Activated CD4-positive, alpha-beta memory T cell treated with anti-CD3 and anti-CD28 coated beads, Interleukin-2, amount 10 ng/mL, durations not matched to agents 7 days and 5 days (primary cell): ENCODE results near the gene NAT9. TPM values are rescaled to one million over a fixed set of nuclear protein-coding genes. Genes with fewer than 3 reads are reported as not detected.

Experiments
- CTCF ChIA-PET: fragments of 350-600 bp; sonication (Branson Sonifier 250); formaldehyde crosslinking; loops from one replicate; lab custom pipeline; 2021; ENCODE audit warnings: antibody characterized with exemption, inconsistent platforms; lab: Charles Lee
- POLR2A ChIA-PET: fragments of 350-600 bp; sonication (Branson Sonifier 250); formaldehyde crosslinking; loops from one replicate; lab custom pipeline; 2021; ENCODE audit warnings: antibody characterized with exemption; lab: Charles Lee
- DNase-seq: peaks from one replicate; pipeline ENCODE4 v3.0.0-alpha.2; 2020
- H3K27ac Mint-ChIP-seq: one replicate; pipeline ENCODE4 v1.8.0; 2021; ENCODE audit warnings: mild to moderate bottlenecking, mixed read lengths
- H3K27me3 Mint-ChIP-seq: one replicate; pipeline ENCODE4 v1.8.0; 2021; ENCODE audit warnings: mixed read lengths
- H3K36me3 Mint-ChIP-seq: one replicate; pipeline ENCODE4 v1.8.0; 2021; ENCODE audit warnings: low read depth, mixed read lengths
- H3K4me1 Mint-ChIP-seq: one replicate; pipeline ENCODE4 v1.8.0; 2021; ENCODE audit warnings: mixed read lengths
- H3K4me3 Mint-ChIP-seq: one replicate; pipeline ENCODE4 v1.8.0; 2021; ENCODE audit warnings: mild to moderate bottlenecking, mixed read lengths
- H3K9me3 Mint-ChIP-seq: one replicate; pipeline ENCODE4 v1.8.0; 2021; ENCODE audit warnings: mixed read lengths
- total RNA-seq, 2 experiments: library from RNA; stranded (reverse); gene quantifications; one replicate each; pipeline ENCODE4 v1.2.3, GENCODE V29; 2021

NAT9 gene
- total RNA-seq, 2 experiments from 2014 or later, result 32.1 to 32.3 TPM

GRCh38 chr17:74728033-74728701 lies 48.0 kb downstream of the NAT9 start:
- no peaks in the 10 kb centered on the region for H3K36me3 Mint-ChIP-seq
- no peak overlapping the region for H3K4me3 Mint-ChIP-seq
- H3K27ac Mint-ChIP-seq, result no peak overlapping the region
- H3K9me3 Mint-ChIP-seq, result no peaks in the 10 kb centered on the region
- H3K4me1 Mint-ChIP-seq, result peaks cover 4% of the 10 kb centered on the region
- peaks cover 9% of the 10 kb centered on the region for H3K27me3 Mint-ChIP-seq
- ChIA-PET CTCF (no interaction called here), POLR2A (no interaction called here)
- DNase-seq, result no peak

DNA sequence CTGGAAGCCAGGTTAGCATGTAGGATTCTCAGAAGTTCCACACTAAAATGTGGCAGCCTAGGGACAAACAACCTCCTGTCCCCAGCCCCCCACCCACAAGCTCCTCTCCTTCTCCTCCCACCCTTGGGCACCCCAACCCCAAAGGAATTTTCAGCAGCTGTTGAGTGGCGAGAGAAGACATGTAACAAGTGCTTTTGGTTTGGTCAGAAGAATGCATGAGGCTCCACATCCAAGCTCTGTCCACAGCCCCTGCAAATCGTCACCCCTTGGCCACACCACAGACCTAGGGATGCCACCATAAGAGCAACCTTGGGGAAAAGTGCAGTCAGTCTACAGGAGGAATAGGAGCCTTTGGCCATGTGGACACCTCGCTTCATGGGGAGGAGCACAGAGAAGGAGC lies 51.0 kb downstream of the NAT9 start:
- no peak overlapping the region for H3K27ac Mint-ChIP-seq
- CTCF ChIA-PET, result interaction anchor here (1.1 to 2.7 kb wide), 2 partner anchors 12 to 67 kb away, joined by 3 to 12 read pairs; partner anchors contain the start of gene RAB37
- no peaks in the 10 kb centered on the region for H3K9me3 Mint-ChIP-seq
- POLR2A ChIA-PET, result interaction anchor here (1.3 kb wide), 1 partner anchor 13 kb away, joined by 3 read pairs; no protein-coding TSS in a partner anchor
- peaks cover 28% of the 10 kb centered on the region for H3K27me3 Mint-ChIP-seq
- no peak overlapping the region for H3K4me3 Mint-ChIP-seq
- no peak for DNase-seq
- H3K36me3 Mint-ChIP-seq, result no peaks in the 10 kb centered on the region
- peaks cover 4% of the 10 kb centered on the region for H3K4me1 Mint-ChIP-seq

DNA sequence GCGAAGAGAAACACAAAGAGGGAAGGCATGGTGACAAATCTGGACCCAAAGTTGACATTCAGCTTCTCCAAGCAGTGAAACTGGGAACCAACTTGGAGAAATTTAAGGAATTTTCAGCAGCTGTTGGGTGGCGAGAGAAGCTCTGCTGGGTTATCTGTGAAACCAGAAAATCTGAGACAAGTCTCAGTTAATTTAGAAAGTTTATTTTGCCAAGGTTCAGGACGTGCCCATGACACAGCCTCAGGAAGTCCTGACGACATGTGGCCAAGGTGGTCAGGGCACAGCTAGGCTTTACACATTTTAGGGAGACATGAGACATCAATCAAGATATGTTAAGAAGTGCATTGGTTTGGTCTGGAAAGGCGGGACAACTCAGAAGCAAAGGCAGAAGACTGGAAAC lies 52.3 kb downstream of the NAT9 start:
- no peak for DNase-seq
- H3K4me1 Mint-ChIP-seq, result peaks cover 4% of the 10 kb centered on the region
- no peaks in the 10 kb centered on the region for H3K36me3 Mint-ChIP-seq
- H3K4me3 Mint-ChIP-seq, result no peak overlapping the region
- H3K27me3 Mint-ChIP-seq, result peaks cover 32% of the 10 kb centered on the region
- H3K9me3 Mint-ChIP-seq, result no peaks in the 10 kb centered on the region
- ChIA-PET CTCF (interaction anchor here (1.6 kb wide), 1 partner anchor 14 kb away, joined by 3 read pairs; the partner anchor contains the start of gene RAB37), POLR2A (interaction anchor here (1.1 kb wide), 1 partner anchor 49 kb away, joined by 3 read pairs; no protein-coding TSS in a partner anchor)
- H3K27ac Mint-ChIP-seq, result no peak overlapping the region

- H3K4me1 Mint-ChIP-seq, result peaks cover 4% of the 10 kb centered on the region
- H3K27ac Mint-ChIP-seq, result no peak overlapping the region
- ChIA-PET CTCF (interaction anchor here (0.9 to 1.6 kb wide), 2 partner anchors 15 to 65 kb away, joined by 3 to 4 read pairs; partner anchors contain the start of gene RAB37), POLR2A (interaction anchor here (1.1 kb wide), 1 partner anchor 48 kb away, joined by 3 read pairs; no protein-coding TSS in a partner anchor)
- H3K27me3 Mint-ChIP-seq, result peaks cover 40% of the 10 kb centered on the region
- DNase-seq, result no peak
- H3K36me3 Mint-ChIP-seq, result no peaks in the 10 kb centered on the region
- H3K4me3 Mint-ChIP-seq, result no peak overlapping the region
- H3K9me3 Mint-ChIP-seq, result no peaks in the 10 kb centered on the region
Measured at GRCh38 chr17:74722782-74723181, 53.4 kb downstream of the NAT9 start.

Other genes with a start within 250 kb of the NAT9 start
- gene CD300LB, start 244.9 kb downstream of the NAT9 start, total RNA-seq, result not detected
- 1 to 10 TPM; 3.9 to 4.1 TPM for gene CD300C, start 230.2 kb downstream of the NAT9 start, total RNA-seq
- gene CD300H, start 208.8 kb downstream of the NAT9 start, total RNA-seq, result not detected
- gene CD300LD, start 184.1 kb downstream of the NAT9 start, total RNA-seq, result not detected
- gene CD300E, start 152.6 kb downstream of the NAT9 start, total RNA-seq, result not detected
- gene CD300LF, start 63.4 kb downstream of the NAT9 start, total RNA-seq, result not detected
- gene RAB37, start 39.1 kb downstream of the NAT9 start, total RNA-seq, result 10 to 100 TPM; 56.1 to 58.5 TPM
- gene NHERF1, start 27.7 kb downstream of the NAT9 start, total RNA-seq, result 100 to 1,000 TPM; 320 to 328 TPM
- under 1 TPM in 1 of 2 experiments, not detected in 1; 0.45 TPM for gene GRIN2C, start 83.5 kb upstream of the NAT9 start, total RNA-seq
- 10 to 100 TPM; 22.9 to 24.0 TPM for gene FDXR, start 96.6 kb upstream of the NAT9 start, total RNA-seq
- not detected for gene FADS6, start 117.3 kb upstream of the NAT9 start, total RNA-seq
- not detected for gene USH1G, start 146.9 kb upstream of the NAT9 start, total RNA-seq
- not detected for gene OTOP2, start 147.9 kb upstream of the NAT9 start, total RNA-seq
- not detected for gene OTOP3, start 159.6 kb upstream of the NAT9 start, total RNA-seq
- 1 to 10 TPM in 1 of 2 experiments, under 1 TPM in 1; 0.38 to 1.4 TPM for gene HID1, start 196.4 kb upstream of the NAT9 start, total RNA-seq
- under 1 TPM; 0.50 to 0.63 TPM for gene CDR2L, start 211.3 kb upstream of the NAT9 start, total RNA-seq
- 10 to 100 TPM; 45.4 to 49.6 TPM for gene MRPL58, start 236.3 kb upstream of the NAT9 start, total RNA-seq